ENCODE results near the gene PIGC.

PIGC gene

GRCh38 chr1:172478485-172478884 lies 34.6 kb upstream of the PIGC start:
- no peak for DNase-seq (ENCODE audit: extremely low read depth, insufficient read length)
- no peak for TF ChIP-seq CTCF (IDR thresholded peaks at IDR 0.05; ENCODE audit: insufficient read depth, low read length, poor library complexity, severe bottlenecking)
- Histone ChIP-seq H3K4me3 (replicated peaks; ENCODE audit: low read depth, low read length) (no peak overlapping the region), H3K36me3 (ENCODE audit: control insufficient read depth, insufficient read depth, low read length) (no peaks in the 10 kb centered on the region), H3K27me3 (replicated peaks; ENCODE audit: control insufficient read depth, insufficient read depth, low read length) (no peaks in the 10 kb centered on the region)

GRCh38 chr1:172477741-172478140 lies 33.9 kb upstream of the PIGC start:
- H3K4me3 ChIP-seq (replicated peaks; ENCODE audit: low read depth, low read length): no peak overlapping the region
- H3K27me3 ChIP-seq (replicated peaks; ENCODE audit: control insufficient read depth, insufficient read depth, low read length): no peaks in the 10 kb centered on the region
- DNase-seq (ENCODE audit: extremely low read depth, insufficient read length): no peak
- TF ChIP-seq CTCF (IDR thresholded peaks at IDR 0.05; ENCODE audit: insufficient read depth, low read length, poor library complexity, severe bottlenecking): no peak
- H3K36me3 ChIP-seq (ENCODE audit: control insufficient read depth, insufficient read depth, low read length): no peaks in the 10 kb centered on the region

- no peak for TF ChIP-seq CTCF (IDR thresholded peaks at IDR 0.05; ENCODE audit: insufficient read depth, low read length, poor library complexity, severe bottlenecking)
- H3K4me3 ChIP-seq (replicated peaks; ENCODE audit: low read depth, low read length): no peak overlapping the region
- no peaks in the 10 kb centered on the region for H3K36me3 ChIP-seq (ENCODE audit: control insufficient read depth, insufficient read depth, low read length)
- no peaks in the 10 kb centered on the region for H3K27me3 ChIP-seq (replicated peaks; ENCODE audit: control insufficient read depth, insufficient read depth, low read length)
- no peak for DNase-seq (ENCODE audit: extremely low read depth, insufficient read length)
Measured at GRCh38 chr1:172477216-172477615, 33.3 kb upstream of the PIGC start.

GRCh38 chr1:172476218-172476811 lies 32.4 kb upstream of the PIGC start:
- no peaks in the 10 kb centered on the region for H3K27me3 ChIP-seq (replicated peaks; ENCODE audit: control insufficient read depth, insufficient read depth, low read length)
- no peak for TF ChIP-seq CTCF (IDR thresholded peaks at IDR 0.05; ENCODE audit: insufficient read depth, low read length, poor library complexity, severe bottlenecking)
- DNase-seq (ENCODE audit: extremely low read depth, insufficient read length): no peak
- no peak overlapping the region for H3K4me3 ChIP-seq (replicated peaks; ENCODE audit: low read depth, low read length)
- no peaks in the 10 kb centered on the region for H3K36me3 ChIP-seq (ENCODE audit: control insufficient read depth, insufficient read depth, low read length)

GRCh38 chr1:172473842-172474241 lies 30.0 kb upstream of the PIGC start:
- H3K36me3 ChIP-seq (ENCODE audit: control insufficient read depth, insufficient read depth, low read length): no peaks in the 10 kb centered on the region
- DNase-seq (ENCODE audit: extremely low read depth, insufficient read length): no peak
- H3K27me3 ChIP-seq (replicated peaks; ENCODE audit: control insufficient read depth, insufficient read depth, low read length): no peaks in the 10 kb centered on the region
- no peak overlapping the region for H3K4me3 ChIP-seq (replicated peaks; ENCODE audit: low read depth, low read length)
- no peak for TF ChIP-seq CTCF (IDR thresholded peaks at IDR 0.05; ENCODE audit: insufficient read depth, low read length, poor library complexity, severe bottlenecking)

GRCh38 chr1:172473302-172473701 lies 29.4 kb upstream of the PIGC start:
- Histone ChIP-seq H3K4me3 (replicated peaks; ENCODE audit: low read depth, low read length) (no peak overlapping the region), H3K27me3 (replicated peaks; ENCODE audit: control insufficient read depth, insufficient read depth, low read length) (no peaks in the 10 kb centered on the region), H3K36me3 (ENCODE audit: control insufficient read depth, insufficient read depth, low read length) (no peaks in the 10 kb centered on the region)
- TF ChIP-seq CTCF (IDR thresholded peaks at IDR 0.05; ENCODE audit: insufficient read depth, low read length, poor library complexity, severe bottlenecking): no peak
- DNase-seq (ENCODE audit: extremely low read depth, insufficient read length): no peak

Data from GM06990 (cell line).